Activated gamma-delta T cell treated with anti-CD3 and anti-CD28 coated beads, Interleukin-2, amount 50 U/mL, for 16 hours (primary cell): ENCODE measurements around the gene CPT1A.

Experiments
- DNase-seq: peaks from one replicate; pipeline ENCODE4 v3.0.0-alpha.2; 2020; ENCODE audit warnings: low read depth

Gene CPT1A

DNA sequence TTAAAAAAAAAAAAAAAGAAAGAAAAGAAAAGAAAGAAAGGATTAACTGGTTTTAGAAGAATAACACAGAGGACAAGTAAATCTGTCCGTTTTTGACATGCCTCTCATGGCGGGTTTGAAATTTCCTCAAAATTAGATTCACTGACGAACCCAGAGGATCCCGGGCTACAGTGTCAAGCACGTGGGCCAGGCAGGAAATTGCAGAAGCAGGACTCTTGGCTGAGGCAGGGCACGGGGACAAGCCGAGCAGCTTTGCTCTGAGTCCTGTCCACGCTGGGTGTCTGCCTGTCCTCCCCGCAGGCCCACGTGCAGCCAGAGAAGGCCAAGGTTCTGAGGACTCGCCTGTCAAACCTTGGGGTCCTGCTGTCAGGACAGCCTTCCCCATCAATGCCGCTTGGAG is 132.7 kb downstream of the CPT1A start:
- DNase-seq: no peak

- DNase-seq: no peak
Observed at GRCh38 chr11:68707527-68707926, 134.2 kb downstream of the CPT1A start.

- DNase-seq: no peak
Observed at GRCh38 chr11:68704887-68705286, 136.8 kb downstream of the CPT1A start.
